ENCODE results near the gene DNAJC7. TPM values are rescaled to one million over a fixed set of nuclear protein-coding genes. Genes with fewer than 3 reads are reported as not detected.
A peak's percentile ranks its signal among the peaks of the same experiment; 100 is the strongest.

Gene DNAJC7
- total RNA-seq, 1 experiment from 2014 or later, result 60.1 TPM

DNA sequence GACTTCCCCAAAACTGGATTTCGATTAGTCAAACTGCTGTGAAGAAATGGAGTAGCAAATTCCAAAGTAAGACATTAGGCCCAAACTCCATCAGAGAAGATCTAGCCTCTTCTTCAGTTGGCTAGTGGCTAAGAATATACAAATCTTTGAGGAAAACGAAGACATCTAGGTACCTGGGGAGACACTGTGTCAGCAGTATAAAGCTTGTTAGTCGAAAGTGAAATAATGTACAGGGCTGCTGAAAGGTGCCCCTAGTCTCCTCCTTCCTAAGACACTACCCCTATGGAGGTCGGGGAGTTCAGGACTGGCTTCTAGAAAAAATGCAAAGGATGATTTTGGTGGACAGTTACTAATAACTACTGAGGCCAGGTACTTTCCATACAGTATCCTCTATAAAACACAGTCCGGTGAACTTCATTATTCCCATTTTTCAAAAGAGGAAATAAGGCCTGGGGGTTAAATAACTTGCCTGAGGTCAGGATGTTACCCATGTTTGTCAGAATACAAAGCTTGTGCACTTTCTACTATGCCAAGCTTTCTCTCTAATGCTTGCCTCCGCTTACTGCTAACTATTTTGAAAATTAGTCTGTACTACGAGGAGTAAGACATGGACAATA is 15.0 kb downstream of the DNAJC7 start:
- no peaks in the 10 kb centered on the region; the same call in none of the 2 replicates for H4K20me1 ChIP-seq (ENCODE audit: low read length)
- ChIA-PET CTCF (interaction anchor here (0.6 kb wide), 1 partner anchor 15 kb away, joined by 3 read pairs; the partner anchor contains the start of gene DNAJC7), POLR2A (ENCODE audit: unreplicated experiment) (no interaction called here)
- peak overlapping the region; percentile 30; the same call in 1 of the 2 replicates for H3K4me2 ChIP-seq (ENCODE audit: low read length)
- no peak overlapping the region for H3K4me3 ChIP-seq (ENCODE audit: low read length)
- peaks cover 26% of the 10 kb centered on the region for H3K36me3 ChIP-seq (ENCODE audit: low read depth, low read length)
- TF ChIP-seq EZH2phosphoT487 (IDR thresholded peaks at IDR 0.05; ENCODE audit: borderline replicate concordance, low read length) (no peak), EZH2 (IDR thresholded peaks at IDR 0.05; ENCODE audit: low read length, unreplicated experiment) (no peak)
- no peak overlapping the region for H3K27ac ChIP-seq (ENCODE audit: low read length)
- H3K27me3 ChIP-seq (ENCODE audit: low read length), result no peaks in the 10 kb centered on the region
- H3F3A ChIP-seq (ENCODE audit: low read length, unreplicated experiment), result no peaks in the 10 kb centered on the region
- DNase-seq, result no peak
- H3K4me1 ChIP-seq (ENCODE audit: insufficient read depth, low read length), result peaks cover 11% of the 10 kb centered on the region
- H3K9me2 ChIP-seq (replicated peaks; ENCODE audit: low read length), result no peaks in the 10 kb centered on the region
- intact Hi-C loops (cut with micrococcal nuclease), result no loop called here
- H3K9ac ChIP-seq (ENCODE audit: low read length), result no peak overlapping the region
- H3K79me2 ChIP-seq (ENCODE audit: low read length), result peaks cover 65% of the 10 kb centered on the region
- H2AFZ ChIP-seq (ENCODE audit: low read length), result no peak overlapping the region
- no peak for ATAC-seq
- no TSS peak for BruUV-seq (replicated peaks)
- H3K9me3 ChIP-seq (ENCODE audit: low read length), result no peaks in the 10 kb centered on the region

DNA sequence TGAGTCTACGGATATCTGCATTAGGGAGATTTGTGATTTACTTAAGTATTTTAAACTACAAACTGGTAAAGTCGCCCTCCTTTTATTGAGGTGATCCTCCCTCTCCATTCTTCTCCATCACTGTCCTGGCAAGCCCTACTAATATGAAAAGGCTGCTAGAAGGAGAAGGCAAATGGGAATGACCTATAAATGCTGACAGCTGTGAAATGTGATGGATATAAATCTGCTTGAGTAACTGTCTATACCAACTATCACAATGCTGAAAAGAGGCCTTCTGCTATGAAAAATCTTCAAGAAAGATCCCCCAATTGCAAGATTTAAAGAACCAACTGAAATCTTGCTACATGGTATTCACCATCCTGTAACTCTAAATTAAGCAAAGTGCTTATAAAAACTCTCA is 15.5 kb downstream of the DNAJC7 start:
- Histone ChIP-seq H3F3A (ENCODE audit: low read length, unreplicated experiment) (no peaks in the 10 kb centered on the region), H3K9me3 (ENCODE audit: low read length) (no peaks in the 10 kb centered on the region), H4K20me1 (ENCODE audit: low read length) (no peaks in the 10 kb centered on the region; the same call in none of the 2 replicates), H3K36me3 (ENCODE audit: low read depth, low read length) (peaks cover 30% of the 10 kb centered on the region), H3K79me2 (ENCODE audit: low read length) (peaks cover 59% of the 10 kb centered on the region), H2AFZ (ENCODE audit: low read length) (no peak overlapping the region), H3K4me1 (ENCODE audit: insufficient read depth, low read length) (peaks cover 11% of the 10 kb centered on the region), H3K4me2 (ENCODE audit: low read length) (no peak overlapping the region), H3K27ac (ENCODE audit: low read length) (no peak overlapping the region), H3K4me3 (ENCODE audit: low read length) (no peak overlapping the region), H3K9me2 (replicated peaks; ENCODE audit: low read length) (no peaks in the 10 kb centered on the region), H3K9ac (ENCODE audit: low read length) (no peak overlapping the region), H3K27me3 (ENCODE audit: low read length) (no peaks in the 10 kb centered on the region)
- CTCF ChIA-PET, result no interaction called here
- TF ChIP-seq EZH2 (IDR thresholded peaks at IDR 0.05; ENCODE audit: low read length, unreplicated experiment), result no peak
- no peak for TF ChIP-seq EZH2phosphoT487 (IDR thresholded peaks at IDR 0.05; ENCODE audit: borderline replicate concordance, low read length)
- TF ChIP-seq, protein P1, sequence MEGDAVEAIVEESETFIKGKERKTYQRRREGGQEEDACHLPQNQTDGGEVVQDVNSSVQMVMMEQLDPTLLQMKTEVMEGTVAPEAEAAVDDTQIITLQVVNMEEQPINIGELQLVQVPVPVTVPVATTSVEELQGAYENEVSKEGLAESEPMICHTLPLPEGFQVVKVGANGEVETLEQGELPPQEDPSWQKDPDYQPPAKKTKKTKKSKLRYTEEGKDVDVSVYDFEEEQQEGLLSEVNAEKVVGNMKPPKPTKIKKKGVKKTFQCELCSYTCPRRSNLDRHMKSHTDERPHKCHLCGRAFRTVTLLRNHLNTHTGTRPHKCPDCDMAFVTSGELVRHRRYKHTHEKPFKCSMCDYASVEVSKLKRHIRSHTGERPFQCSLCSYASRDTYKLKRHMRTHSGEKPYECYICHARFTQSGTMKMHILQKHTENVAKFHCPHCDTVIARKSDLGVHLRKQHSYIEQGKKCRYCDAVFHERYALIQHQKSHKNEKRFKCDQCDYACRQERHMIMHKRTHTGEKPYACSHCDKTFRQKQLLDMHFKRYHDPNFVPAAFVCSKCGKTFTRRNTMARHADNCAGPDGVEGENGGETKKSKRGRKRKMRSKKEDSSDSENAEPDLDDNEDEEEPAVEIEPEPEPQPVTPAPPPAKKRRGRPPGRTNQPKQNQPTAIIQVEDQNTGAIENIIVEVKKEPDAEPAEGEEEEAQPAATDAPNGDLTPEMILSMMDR (conservative IDR thresholded peaks at IDR 0.05; ENCODE audit: low read depth, low read length), result no peak
- intact Hi-C loops (cut with micrococcal nuclease), result no loop called here
- no peak for ATAC-seq
- no TSS peak for BruUV-seq (replicated peaks)
- POLR2A ChIA-PET (ENCODE audit: unreplicated experiment), result no interaction called here
- DNase-seq, result no peak

DNA sequence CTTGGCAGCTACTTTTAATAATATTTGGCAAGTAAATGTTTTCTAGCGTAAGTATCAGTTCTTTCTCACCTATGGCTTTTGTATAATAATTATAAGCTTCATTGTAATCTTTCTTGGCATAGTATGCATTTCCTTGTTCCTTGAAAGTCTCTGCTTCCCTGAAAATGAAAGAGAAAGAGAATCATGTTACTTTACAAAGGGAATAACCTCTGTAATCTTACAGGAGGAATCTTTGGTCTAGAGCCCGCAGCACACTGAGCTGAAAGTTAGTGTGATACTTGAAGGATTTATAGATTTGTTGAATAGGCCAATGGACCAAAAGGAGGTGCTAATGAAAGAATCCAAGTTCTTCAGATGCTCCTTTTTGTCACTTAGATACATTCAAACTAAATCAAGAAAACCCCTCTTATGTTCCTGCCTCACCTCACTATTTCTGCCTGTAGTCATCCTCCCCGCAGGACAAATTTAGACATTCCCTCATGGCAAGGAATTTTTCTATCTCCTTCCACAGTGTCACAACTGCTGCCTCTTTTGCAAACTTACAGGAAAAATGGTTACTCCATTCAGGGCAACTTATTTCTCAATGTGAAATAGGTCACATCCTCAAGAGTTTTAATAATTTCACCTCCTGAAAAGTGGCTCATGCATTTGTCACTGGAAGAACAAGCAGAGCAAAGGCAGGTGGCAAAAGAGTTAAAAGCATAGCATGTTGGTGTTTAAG is 16.7 kb downstream of the DNAJC7 start:
- ATAC-seq (no peak), DNase-seq (no peak)
- no peaks in the 10 kb centered on the region for H3F3A ChIP-seq (ENCODE audit: low read length, unreplicated experiment)
- H2AFZ ChIP-seq (ENCODE audit: low read length), result no peak overlapping the region
- no peaks in the 10 kb centered on the region for H3K9me2 ChIP-seq (replicated peaks; ENCODE audit: low read length)
- CTCF ChIA-PET, result no interaction called here
- no peak overlapping the region for H3K9ac ChIP-seq (ENCODE audit: low read length)
- peaks cover 49% of the 10 kb centered on the region for H3K79me2 ChIP-seq (ENCODE audit: low read length)
- POLR2A ChIA-PET (ENCODE audit: unreplicated experiment), result no interaction called here
- H3K4me1 ChIP-seq (ENCODE audit: insufficient read depth, low read length), result peaks cover 11% of the 10 kb centered on the region
- no TSS peak for BruUV-seq (replicated peaks)
- no peaks in the 10 kb centered on the region; the same call in none of the 2 replicates for H4K20me1 ChIP-seq (ENCODE audit: low read length)
- no peaks in the 10 kb centered on the region for H3K9me3 ChIP-seq (ENCODE audit: low read length)
- no peak overlapping the region for H3K4me3 ChIP-seq (ENCODE audit: low read length)
- intact Hi-C loops (cut with micrococcal nuclease), result no loop called here
- TF ChIP-seq, protein P1 (conservative IDR thresholded peaks at IDR 0.05; ENCODE audit: low read depth, low read length), result no peak
- TF ChIP-seq EZH2phosphoT487 (IDR thresholded peaks at IDR 0.05; ENCODE audit: borderline replicate concordance, low read length), result no peak
- no peak for TF ChIP-seq EZH2 (IDR thresholded peaks at IDR 0.05; ENCODE audit: low read length, unreplicated experiment)
- H3K36me3 ChIP-seq (ENCODE audit: low read depth, low read length), result peaks cover 39% of the 10 kb centered on the region
- no peak overlapping the region for H3K4me2 ChIP-seq (ENCODE audit: low read length)
- H3K27me3 ChIP-seq (ENCODE audit: low read length), result no peaks in the 10 kb centered on the region
- no peak overlapping the region for H3K27ac ChIP-seq (ENCODE audit: low read length)

Data from PC-3 (cell line).